ENCODE results near the gene TSTD1.
"Not testable (repeated sequence)": the region's sequence is repeated elsewhere in the genome, so short reads cannot be mapped to it uniquely, and the experiment has no call there.

TSTD1 gene

DNA sequence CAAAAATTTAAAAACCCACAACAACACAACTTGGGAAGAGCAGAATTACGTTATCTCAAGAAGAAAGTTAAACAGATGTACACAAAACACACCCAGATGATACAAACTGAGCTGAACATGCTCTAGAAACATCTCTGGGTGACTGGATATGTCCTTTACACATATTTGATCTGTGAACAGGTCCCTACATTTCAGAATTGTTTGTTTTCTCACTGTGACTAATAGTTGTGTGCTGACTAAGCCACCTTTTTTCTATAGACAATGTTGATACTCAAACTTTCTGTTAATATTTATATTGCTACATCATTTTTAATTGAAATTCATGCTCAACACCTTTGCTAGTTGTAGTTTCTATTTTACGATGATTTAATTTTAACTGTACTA lies 16.8 kb downstream of the TSTD1 start:
- Histone ChIP-seq H3K4me3 (replicated peaks; ENCODE audit: low read depth, low read length) (no peak overlapping the region; the same call in 1 of the 2 replicates), H3K27me3 (replicated peaks; ENCODE audit: control insufficient read depth, insufficient read depth, low read length) (no peaks in the 10 kb centered on the region), H3K36me3 (ENCODE audit: control insufficient read depth, insufficient read depth, low read length) (no peaks in the 10 kb centered on the region)
- DNase-seq (ENCODE audit: extremely low read depth, insufficient read length), result no peak
- no peak for TF ChIP-seq CTCF (IDR thresholded peaks at IDR 0.05; ENCODE audit: insufficient read depth, low read length, poor library complexity, severe bottlenecking)

GRCh38 chr1:161021165-161021969 lies 17.4 kb downstream of the TSTD1 start:
- Histone ChIP-seq H3K4me3 (replicated peaks; ENCODE audit: low read depth, low read length) (peak overlapping the region; percentile 86), H3K27me3 (replicated peaks; ENCODE audit: control insufficient read depth, insufficient read depth, low read length) (no peaks in the 10 kb centered on the region), H3K36me3 (ENCODE audit: control insufficient read depth, insufficient read depth, low read length) (no peaks in the 10 kb centered on the region)
- no peak for TF ChIP-seq CTCF (IDR thresholded peaks at IDR 0.05; ENCODE audit: insufficient read depth, low read length, poor library complexity, severe bottlenecking)
- peak; percentile 93 for DNase-seq (ENCODE audit: extremely low read depth, insufficient read length)

DNA sequence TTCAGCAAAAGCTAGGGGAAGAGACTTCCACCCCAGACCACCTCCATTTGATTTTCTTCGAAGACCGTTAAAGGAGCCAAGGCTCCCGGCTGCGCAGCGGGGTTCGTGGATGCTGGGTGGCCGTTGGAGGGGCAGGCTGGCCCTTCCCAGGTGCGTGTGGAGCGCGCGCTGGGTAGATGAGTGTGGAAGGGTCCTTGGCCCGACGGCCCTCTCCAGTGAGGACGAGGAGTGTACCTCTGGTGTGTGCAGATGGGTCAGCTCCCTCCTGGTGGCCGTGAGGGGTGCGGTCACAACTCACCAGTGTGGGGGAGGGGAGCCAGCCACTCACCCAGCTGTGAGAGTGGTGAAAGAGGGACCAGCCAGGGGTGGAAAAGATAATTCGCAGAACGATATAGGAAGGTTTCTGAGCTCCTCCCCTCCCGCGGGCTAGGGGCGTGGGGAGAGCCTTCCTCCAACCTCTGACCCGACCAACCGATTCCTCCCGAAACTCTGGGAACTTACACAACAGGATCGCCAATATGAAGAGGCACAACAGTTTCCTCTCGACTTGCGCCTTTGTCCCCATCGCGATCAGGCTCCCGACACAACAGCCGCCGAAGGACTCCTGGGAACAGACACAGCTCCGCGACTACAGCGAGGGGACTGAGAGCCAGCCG lies 18.1 kb downstream of the TSTD1 start, which contains the start of gene F11R:
Gene F11R (minus strand): TSS at position 644 of the 656 bp plus-strand sequence. CDS start 79 bp downstream, at position 565.
- Histone ChIP-seq H3K36me3 (ENCODE audit: control insufficient read depth, insufficient read depth, low read length) (no peaks in the 10 kb centered on the region), H3K4me3 (replicated peaks; ENCODE audit: low read depth, low read length) (peak within 1 kb of the TSS; percentile 86), H3K27me3 (replicated peaks; ENCODE audit: control insufficient read depth, insufficient read depth, low read length) (no peaks in the 10 kb centered on the region)
- no peak for TF ChIP-seq CTCF (IDR thresholded peaks at IDR 0.05; ENCODE audit: insufficient read depth, low read length, poor library complexity, severe bottlenecking)
- no peak for DNase-seq (ENCODE audit: extremely low read depth, insufficient read length)

- Histone ChIP-seq H3K27me3 (replicated peaks; ENCODE audit: control insufficient read depth, insufficient read depth, low read length) (no peaks in the 10 kb centered on the region), H3K4me3 (replicated peaks; ENCODE audit: low read depth, low read length) (peak overlapping the region; percentile 86), H3K36me3 (ENCODE audit: control insufficient read depth, insufficient read depth, low read length) (no peaks in the 10 kb centered on the region)
- TF ChIP-seq CTCF (IDR thresholded peaks at IDR 0.05; ENCODE audit: insufficient read depth, low read length, poor library complexity, severe bottlenecking), result no peak
- DNase-seq (ENCODE audit: extremely low read depth, insufficient read length), result no peak
These were observed 18.8 kb downstream of the TSTD1 start for GRCh38 chr1:161019751-161020495.

- H3K36me3 ChIP-seq (ENCODE audit: control insufficient read depth, insufficient read depth, low read length); DNase-seq (ENCODE audit: extremely low read depth, insufficient read length); H3K27me3 ChIP-seq (replicated peaks; ENCODE audit: control insufficient read depth, insufficient read depth, low read length): not testable (repeated sequence)
- peak overlapping the region; percentile 86 for H3K4me3 ChIP-seq (replicated peaks; ENCODE audit: low read depth, low read length)
These were observed 19.6 kb downstream of the TSTD1 start for GRCh38 chr1:161019111-161019660.

- H3K4me3 ChIP-seq (replicated peaks; ENCODE audit: low read depth, low read length), result no peak overlapping the region
- no peak for TF ChIP-seq CTCF (IDR thresholded peaks at IDR 0.05; ENCODE audit: insufficient read depth, low read length, poor library complexity, severe bottlenecking)
- no peaks in the 10 kb centered on the region for H3K36me3 ChIP-seq (ENCODE audit: control insufficient read depth, insufficient read depth, low read length)
- no peaks in the 10 kb centered on the region for H3K27me3 ChIP-seq (replicated peaks; ENCODE audit: control insufficient read depth, insufficient read depth, low read length)
- no peak for DNase-seq (ENCODE audit: extremely low read depth, insufficient read length)
These were observed 20.2 kb downstream of the TSTD1 start for GRCh38 chr1:161018631-161018930.
